ENCODE results near the gene HES7.
"Not testable (repeated sequence)": the region's sequence is repeated elsewhere in the genome, so short reads cannot be mapped to it uniquely, and the experiment has no call there.

The HES7 gene

GRCh38 chr17:8121681-8122421 lies 2.1 kb downstream of the HES7 start:
- peak; percentile 84 for DNase-seq

- DNase-seq: no peak
Measured at GRCh38 chr17:8121407-8121680, 2.6 kb downstream of the HES7 start.

- DNase-seq: peak; percentile 97
Measured at GRCh38 chr17:8120520-8121406, 3.1 kb downstream of the HES7 start.

GRCh38 chr17:8119581-8120519 lies 4.1 kb downstream of the HES7 start:
- peak; percentile 98 for DNase-seq

GRCh38 chr17:8118769-8119580 lies 4.9 kb downstream of the HES7 start:
- peak; percentile 95 for DNase-seq

- DNase-seq: no peak
Measured at GRCh38 chr17:8117980-8118768, 5.7 kb downstream of the HES7 start, which contains the start of gene ALOXE3. TSS of gene ALOXE3 (minus strand) at chr17:8118514. CDS start at chr17:8117990, 524 bp downstream.

- DNase-seq: no peak
Measured at GRCh38 chr17:8117367-8117979, 6.4 kb downstream of the HES7 start.

- no peak for DNase-seq
Measured at GRCh38 chr17:8116776-8117175, 7.1 kb downstream of the HES7 start.

GRCh38 chr17:8110907-8111306 lies 13.0 kb downstream of the HES7 start:
- no peak for DNase-seq

- DNase-seq: no peak
Measured at GRCh38 chr17:8110456-8110804, 13.5 kb downstream of the HES7 start.

GRCh38 chr17:8109661-8110455 lies 14.0 kb downstream of the HES7 start:
- peak; percentile 90 for DNase-seq

GRCh38 chr17:8108972-8109660 lies 14.8 kb downstream of the HES7 start:
- no peak for DNase-seq

GRCh38 chr17:8106980-8107379 lies 16.9 kb downstream of the HES7 start:
- not testable (repeated sequence) for DNase-seq

GRCh38 chr17:8105957-8106398 lies 17.9 kb downstream of the HES7 start:
- DNase-seq: no peak

- no peak for DNase-seq
Measured at GRCh38 chr17:8104911-8105310, 19.0 kb downstream of the HES7 start.

- DNase-seq: no peak
Measured at GRCh38 chr17:8103549-8103948, 20.4 kb downstream of the HES7 start.

GRCh38 chr17:8101721-8102120 lies 22.2 kb downstream of the HES7 start:
- DNase-seq: no peak

GRCh38 chr17:8100763-8101162 lies 23.1 kb downstream of the HES7 start:
- DNase-seq: no peak

GRCh38 chr17:8100111-8100510 lies 23.8 kb downstream of the HES7 start:
- DNase-seq: no peak

All from activated CD8-positive, alpha-beta memory T cell treated with anti-CD3 and anti-CD28 coated beads for 24 hours (primary cell).